ENCODE data around the gene KCNC3.

The KCNC3 gene

GRCh38 chr19:50329146-50329925, at the start of gene KCNC3:
TSS of gene KCNC3 (minus strand) at chr19:50329377. CDS start at chr19:50329082, 295 bp downstream.
- peak; percentile 100 for DNase-seq

GRCh38 chr19:50378863-50379236, 49.7 kb upstream of the KCNC3 start:
- no peak for DNase-seq

GRCh38 chr19:50378169-50378862, 49.1 kb upstream of the KCNC3 start:
- DNase-seq = no peak

GRCh38 chr19:50377517-50377916, 48.3 kb upstream of the KCNC3 start:
- DNase-seq = no peak

GRCh38 chr19:50377051-50377461, 47.9 kb upstream of the KCNC3 start:
- DNase-seq = no peak

GRCh38 chr19:50376166-50377050, 47.2 kb upstream of the KCNC3 start, which contains the start of gene NR1H2:
TSS of gene NR1H2 (plus strand) at chr19:50376457. CDS start at chr19:50377606, 1,149 bp downstream.
- peak; percentile 94 for DNase-seq

- DNase-seq = no peak
Measured at GRCh38 chr19:50371914-50372475, 42.8 kb upstream of the KCNC3 start.

GRCh38 chr19:50368649-50369570, 39.7 kb upstream of the KCNC3 start:
- DNase-seq = peak; percentile 79

- DNase-seq = no peak
Measured at GRCh38 chr19:50365434-50366306, 36.5 kb upstream of the KCNC3 start, which contains the start of gene NAPSA. TSS of gene NAPSA (minus strand) at chr19:50365639. CDS start at chr19:50365621, 18 bp downstream.

- no peak for DNase-seq
Measured at GRCh38 chr19:50362656-50363424, 33.7 kb upstream of the KCNC3 start.

GRCh38 chr19:50362030-50362412, 32.8 kb upstream of the KCNC3 start:
- DNase-seq = no peak

- DNase-seq = no peak
Measured at GRCh38 chr19:50361290-50362029, 32.3 kb upstream of the KCNC3 start.

- no peak for DNase-seq
Measured at GRCh38 chr19:50359328-50359818, 30.2 kb upstream of the KCNC3 start.

- peak; percentile 84 for DNase-seq
Measured at GRCh38 chr19:50358483-50359327, 29.5 kb upstream of the KCNC3 start.

GRCh38 chr19:50357178-50358100, 28.3 kb upstream of the KCNC3 start:
- DNase-seq = peak; percentile 79

- no peak for DNase-seq
Measured at GRCh38 chr19:50356691-50357177, 27.6 kb upstream of the KCNC3 start.

Measured in DMS79 treated with DMSO at 0.1 percent for 48 hours (cell line).